Stimulated activated CD8-positive, alpha-beta memory T cell treated with anti-CD3 and anti-CD28 coated beads, Interleukin-7, amount 100 ng/mL, for 24 hours (primary cell): ENCODE results near the gene MRPL47.
"Not testable (repeated sequence)": the region's sequence is repeated elsewhere in the genome, so short reads cannot be mapped to it uniquely, and the experiment has no call there.

Source experiments
- DNase-seq: peaks from one replicate; pipeline ENCODE4 v3.0.0-alpha.2; 2020; ENCODE audit warnings: low read depth

The MRPL47 gene

DNA sequence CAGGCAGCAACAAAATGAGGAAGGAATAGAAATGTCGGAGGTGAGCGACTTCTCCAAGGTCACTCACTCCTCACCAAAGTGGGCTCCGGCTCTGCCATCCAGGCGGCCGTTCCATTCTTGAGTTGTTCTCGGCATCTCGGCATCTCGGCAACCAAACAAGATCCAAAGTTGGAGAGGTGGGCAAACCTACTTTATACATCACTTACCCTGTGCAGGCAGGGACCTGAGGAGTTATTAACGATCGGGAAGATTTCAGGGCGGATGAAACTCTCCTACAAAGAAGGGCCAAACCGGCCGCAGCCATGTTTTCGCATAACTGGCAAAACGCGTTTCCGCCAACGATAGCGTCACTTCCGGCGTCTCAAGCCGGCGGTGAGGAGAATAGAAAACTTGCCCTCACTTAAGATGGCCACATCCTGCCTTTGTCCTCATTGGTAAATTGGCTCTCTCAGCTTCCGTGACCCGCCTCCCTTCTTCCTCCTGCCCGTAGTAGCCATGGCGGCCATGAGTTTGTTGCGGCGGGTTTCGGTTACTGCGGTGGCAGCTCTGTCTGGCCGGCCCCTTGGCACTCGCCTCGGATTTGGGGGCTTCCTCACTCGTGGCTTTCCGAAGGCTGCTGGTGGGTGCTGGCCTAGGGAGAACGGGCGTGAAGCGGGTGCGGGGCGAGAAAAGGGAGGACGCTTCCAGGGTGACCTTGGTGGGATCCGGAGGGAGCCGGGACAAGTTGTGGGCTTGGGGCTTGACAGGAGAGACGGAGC, at the start of gene MRPL47, which contains the start of gene NDUFB5:
Gene MRPL47, minus strand, starts transcription at position 318 of the 758 bp plus-strand sequence. Its CDS starts 14 bp downstream, at position 304.
Gene NDUFB5, plus strand, starts transcription at position 474 of the 758 bp plus-strand sequence. Its CDS starts 22 bp downstream, at position 496.
- DNase-seq, result peak; percentile 81

DNA sequence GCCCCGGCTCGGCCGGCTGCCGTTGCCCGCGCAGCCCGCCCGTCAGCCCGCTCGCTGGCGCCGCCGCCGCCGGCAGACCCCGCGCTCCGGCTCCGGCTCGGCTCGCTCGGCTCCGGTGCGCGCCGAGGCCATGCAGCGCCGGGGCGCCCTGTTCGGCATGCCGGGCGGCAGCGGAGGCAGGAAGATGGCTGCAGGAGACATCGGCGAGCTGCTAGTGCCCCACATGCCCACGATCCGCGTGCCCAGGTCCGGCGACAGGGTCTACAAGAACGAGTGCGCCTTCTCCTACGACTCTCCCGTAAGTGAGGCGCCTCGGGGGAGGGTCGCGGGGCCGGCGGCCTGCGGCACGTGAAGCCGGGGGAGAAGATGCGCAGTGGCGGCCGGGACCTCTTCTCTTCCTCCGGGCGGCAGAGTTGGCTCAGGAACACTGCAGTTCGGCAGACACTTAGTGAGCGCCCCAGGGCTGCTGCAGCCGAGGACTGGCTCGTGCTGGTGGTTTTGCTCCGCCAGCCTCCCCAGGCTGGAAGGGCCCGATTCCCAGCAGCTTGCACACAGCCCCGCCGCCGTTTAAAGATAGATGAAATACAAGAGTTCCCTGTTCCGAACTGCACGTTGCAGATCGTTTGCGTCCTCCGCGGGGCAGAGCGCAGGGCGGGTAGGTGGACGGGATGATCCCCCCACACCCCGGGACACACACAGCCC, 48.8 kb upstream of the MRPL47 start:
- DNase-seq, result peak; percentile 22

DNA sequence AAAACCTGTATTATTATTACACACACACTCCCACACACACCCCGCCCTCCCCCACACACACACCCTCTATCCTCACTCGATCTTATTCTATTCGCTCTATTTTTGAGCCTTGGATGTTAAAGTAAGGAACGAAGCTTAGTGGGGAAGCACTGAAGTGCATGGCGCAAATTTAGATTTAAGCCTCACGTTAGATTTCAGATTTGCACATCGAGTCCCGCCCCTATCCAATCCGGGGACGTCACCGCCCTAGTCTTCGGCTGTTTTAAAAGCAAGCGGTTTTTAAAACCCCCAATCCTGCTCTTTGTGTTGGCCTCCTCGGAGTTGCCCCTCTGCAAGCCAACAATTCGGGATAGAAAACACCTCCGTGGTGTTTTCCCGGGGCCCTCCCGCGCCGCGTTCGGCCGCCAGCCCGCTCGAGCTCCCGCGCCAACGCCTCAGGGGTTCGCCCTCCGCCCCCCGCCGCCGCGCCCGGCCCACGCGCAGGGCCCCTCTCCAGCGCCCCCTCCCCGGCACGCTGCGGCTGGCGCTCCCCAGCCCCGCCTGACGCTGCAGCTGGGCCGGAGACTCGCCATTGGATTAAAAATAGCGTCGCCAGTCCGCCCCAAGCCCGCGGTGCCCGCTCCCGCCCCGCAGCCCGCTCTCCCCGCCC, 48.1 kb upstream of the MRPL47 start, which contains the start of gene USP13:
Gene USP13, plus strand, starts transcription at position 594 of the 649 bp plus-strand sequence. CDS start 186 bp downstream, outside the sequence.
- peak; percentile 31 for DNase-seq

DNA sequence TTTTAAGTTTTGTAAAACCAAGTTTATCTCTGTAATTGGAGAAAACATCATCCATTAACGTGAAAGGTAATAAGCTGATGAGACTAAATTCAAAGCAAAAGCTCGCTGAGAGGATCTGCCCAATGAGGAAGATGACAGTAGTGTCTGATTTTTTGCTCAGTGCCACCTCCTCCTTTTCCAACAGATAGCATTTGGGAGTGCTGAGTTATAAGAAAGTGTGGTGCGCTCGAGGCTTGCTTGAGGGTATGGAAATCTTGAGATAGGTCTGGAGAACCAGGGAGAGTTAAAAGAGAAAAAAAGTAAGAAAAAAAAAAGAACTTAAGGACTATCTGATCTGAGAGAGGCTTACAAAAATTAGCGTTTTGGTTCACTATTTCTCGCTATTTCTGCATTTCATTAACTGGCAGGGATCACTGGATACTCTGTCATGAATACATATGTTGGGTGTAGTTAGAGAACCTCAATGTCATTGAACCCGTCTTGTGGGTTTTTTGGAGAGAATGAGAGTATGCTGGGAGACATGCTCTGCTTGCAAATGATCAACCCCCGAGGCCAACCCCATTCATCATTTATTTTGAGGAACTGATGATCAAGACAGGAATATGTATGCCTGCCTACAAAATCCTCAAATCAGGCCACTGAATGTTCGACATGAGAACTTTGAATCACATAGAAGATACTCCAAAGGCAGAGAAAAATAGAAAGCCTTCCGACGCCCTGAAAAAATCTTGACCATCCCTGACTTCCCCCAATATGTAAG, 47.4 kb upstream of the MRPL47 start:
- no peak for DNase-seq

DNA sequence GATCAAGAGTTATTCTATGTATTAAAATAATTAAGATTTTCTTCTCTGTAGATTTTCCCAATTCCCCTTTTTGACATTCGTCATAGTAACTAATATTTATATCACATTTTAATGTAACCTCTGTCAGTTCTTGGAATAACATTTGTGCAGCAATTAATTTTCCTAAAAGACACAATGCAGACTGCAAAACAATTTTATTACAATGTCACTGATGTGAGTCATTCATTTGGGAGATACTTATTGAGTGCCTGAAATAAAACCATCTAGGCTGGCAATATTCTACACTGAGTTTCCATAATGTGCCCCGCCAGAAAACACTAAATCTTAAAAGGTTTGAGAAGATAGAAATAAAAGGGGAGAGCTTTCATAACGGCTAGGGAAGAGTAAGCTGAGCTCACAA, 41.7 kb upstream of the MRPL47 start:
- DNase-seq, result no peak

DNA sequence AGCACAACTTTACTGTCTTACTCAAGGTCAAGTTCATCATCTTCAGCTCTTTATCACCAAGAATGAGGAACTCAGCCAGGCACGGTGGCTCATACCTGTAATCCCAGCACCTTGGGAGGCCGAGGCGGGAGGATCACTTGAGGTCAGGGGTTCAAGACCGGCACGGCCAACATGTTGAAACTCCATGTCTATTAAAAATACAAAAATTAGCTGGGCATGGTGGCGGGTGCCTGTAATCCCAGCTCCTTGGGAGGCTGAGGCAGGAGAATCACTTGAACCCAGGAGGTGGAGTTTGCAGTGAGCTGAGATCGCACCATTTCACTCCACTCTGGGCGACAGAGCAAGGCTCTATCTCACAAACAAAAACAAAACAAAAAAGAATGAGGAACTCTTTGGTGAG, 39.4 kb upstream of the MRPL47 start:
- not testable (repeated sequence) for DNase-seq

DNA sequence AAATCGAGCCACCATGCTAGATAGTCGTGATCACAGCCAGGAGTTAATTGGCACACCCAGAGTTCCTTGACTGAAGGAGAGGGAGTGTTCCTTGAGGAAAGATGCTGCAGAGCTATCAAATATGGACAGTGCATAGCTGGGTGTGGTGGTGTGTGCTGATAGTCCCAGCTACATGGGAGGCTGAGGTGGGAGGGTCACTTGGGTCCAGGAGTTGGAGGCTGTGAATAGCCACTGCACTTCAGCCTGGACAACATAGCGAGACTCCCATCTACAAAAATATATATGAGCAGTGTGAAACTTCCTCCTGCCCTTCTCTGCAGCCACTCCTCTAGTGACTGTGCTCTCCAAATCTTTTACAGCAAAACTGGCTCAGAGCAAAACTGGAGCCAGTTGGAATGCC, 38.4 kb upstream of the MRPL47 start:
- no peak for DNase-seq

DNA sequence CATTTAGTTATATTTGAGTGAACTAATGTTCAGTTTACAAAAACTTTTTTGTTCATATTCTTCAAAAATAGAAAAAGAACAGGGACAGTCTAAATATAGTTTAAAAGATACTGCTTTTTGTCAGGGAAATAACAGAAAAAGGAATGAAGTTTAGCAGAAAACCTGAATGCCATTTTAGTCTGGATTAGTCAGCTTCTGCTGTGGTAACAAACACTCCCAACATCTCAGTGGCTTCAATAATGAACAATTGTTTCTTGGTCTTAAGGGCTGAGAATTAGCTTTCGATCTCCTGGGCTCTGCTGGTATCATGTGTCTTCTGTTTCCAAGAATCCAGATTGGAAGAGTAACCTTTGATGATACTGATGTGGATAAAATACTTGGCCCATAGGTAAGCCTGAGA, 36.0 kb upstream of the MRPL47 start:
- no peak for DNase-seq

DNA sequence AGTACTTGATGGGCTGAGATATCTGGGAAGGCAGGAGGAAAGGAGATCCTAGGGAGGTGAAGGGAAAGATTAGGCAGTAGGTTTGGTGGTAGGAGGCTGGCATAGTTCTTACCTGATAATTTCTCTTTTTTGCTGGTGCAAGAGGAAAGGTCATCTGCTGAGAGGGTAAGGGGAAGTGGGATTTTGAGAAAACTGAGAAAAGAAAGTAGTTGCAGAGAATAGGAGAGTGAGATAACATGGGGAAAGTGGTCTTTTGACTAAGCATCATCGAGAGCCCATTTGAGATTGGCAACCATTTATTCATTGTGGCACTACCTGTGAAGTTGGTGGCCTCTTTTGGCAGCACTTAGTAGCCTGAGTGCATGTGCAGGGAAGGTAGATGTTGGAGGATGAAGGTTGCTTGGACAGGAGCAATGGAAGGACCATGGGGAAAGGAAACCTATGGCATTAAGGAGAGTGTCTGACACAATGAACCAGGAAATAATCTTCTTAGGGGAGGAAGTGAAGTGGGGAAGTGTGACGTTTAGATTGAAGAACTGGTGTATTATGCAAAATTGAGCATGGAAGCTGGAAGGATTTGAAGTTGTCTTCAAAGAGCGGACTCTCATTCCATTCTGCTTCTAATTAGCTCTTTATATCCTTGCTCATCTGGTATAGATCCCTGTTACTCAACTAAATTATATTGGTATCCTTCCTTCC, 26.5 kb upstream of the MRPL47 start:
- DNase-seq, result no peak

DNA sequence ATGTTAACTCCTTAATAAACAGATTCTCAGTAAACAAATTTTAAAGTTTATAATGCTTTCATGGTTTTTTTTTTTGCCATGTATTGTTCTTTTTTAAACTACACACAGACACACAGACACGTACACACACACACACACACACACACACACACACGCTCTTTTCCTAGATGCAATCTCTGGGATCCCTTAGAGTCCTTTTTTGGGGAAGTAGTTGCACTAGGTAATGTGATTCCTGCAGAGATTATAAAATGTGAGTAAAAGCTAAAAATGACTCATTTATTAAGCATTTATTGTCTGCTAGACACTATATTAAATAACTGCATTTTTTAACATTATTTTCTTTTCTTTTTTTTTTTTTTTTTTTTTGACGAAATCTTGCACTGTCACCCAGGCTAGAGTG, 20.0 kb upstream of the MRPL47 start:
- DNase-seq, result no peak

DNA sequence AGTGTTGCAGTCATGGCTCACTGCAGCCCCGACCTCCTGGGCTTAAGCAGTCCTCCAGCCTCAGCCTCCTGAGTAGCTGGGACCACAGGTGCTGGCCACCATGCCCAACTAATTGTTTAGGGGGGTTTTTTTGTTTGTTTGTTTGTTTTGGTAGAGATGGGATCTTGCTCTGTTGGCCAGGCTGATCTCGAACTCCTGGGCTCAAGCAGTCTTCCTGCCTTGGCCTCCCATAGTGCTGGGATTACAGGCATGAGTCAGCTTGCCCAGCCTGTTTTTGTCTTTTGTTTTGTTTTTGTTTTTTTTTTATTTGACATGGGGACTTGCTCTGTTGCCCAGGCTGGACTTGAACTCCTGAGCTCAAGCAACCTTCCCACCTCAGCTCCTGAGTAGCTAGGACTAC, 17.6 kb upstream of the MRPL47 start:
- DNase-seq, result no peak

DNA sequence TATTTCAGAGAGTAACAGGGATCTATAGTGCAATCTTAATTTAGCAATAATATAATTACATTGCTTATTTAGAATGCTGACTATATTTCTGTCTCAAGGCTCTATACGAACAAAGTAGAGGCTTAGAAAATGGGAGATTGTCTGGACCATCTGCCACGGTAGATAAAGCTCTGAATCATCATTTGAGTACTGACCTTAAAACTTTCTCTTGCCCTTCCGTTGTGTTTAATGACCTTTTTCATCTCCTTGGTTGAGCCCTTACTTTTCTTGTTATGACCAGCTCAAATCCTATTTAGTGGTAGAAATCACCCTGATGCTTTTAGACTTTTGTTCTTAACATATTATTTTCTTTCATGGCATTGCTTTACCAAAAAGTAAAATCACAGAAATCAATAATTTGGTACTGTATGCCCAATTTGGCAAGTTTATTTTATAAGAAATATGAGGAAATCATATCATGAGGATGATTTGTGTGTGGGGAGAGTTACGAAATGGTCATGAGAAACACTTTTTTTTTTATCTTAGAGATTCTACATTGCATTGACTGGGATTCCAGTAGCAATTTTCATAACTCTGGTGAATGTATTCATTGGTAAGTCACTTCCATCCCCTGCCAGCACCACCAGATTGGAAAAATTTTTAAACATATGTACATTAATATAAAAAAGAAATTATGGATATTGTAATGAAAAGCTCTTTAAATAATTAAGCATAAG, 11.2 kb upstream of the MRPL47 start:
- no peak for DNase-seq

DNA sequence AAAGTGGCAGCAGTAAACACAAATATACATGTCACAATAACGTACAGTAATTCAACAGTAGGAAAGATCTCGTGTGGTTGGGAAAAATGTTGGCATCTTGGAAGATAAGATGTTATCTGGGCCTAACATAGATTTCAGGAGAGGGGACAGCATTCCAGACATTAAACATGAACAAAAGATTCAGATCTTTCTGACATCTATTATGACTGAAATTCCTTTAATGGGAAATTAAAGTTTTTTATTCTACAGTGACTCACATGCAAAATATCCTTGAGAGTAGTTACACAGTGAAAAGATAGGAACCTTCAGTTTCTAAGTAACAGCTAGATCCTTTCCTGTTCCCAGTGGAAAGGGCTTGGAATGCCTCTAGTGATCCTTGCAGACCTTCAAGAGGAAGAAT, 9.4 kb upstream of the MRPL47 start:
- no peak for DNase-seq

DNA sequence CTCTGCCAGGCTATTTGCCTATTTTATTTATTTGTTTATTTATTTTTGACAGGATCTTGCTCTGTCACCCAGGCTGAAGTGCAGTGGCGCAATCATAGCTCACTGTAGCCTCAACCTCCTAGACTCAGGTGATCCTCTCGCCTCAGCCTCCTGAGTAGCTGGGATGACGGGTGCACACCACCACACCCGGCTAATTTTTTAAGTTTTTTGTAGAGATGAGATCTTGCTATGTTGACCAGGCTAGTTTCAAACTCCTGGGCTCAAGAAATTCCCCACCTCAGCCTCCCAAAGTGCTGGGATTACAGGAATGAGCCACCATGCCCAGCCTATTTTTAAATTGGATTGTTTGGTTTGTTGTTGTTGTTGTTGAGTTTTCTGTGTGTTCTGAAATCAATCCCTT, 5.6 kb upstream of the MRPL47 start:
- no peak for DNase-seq

DNA sequence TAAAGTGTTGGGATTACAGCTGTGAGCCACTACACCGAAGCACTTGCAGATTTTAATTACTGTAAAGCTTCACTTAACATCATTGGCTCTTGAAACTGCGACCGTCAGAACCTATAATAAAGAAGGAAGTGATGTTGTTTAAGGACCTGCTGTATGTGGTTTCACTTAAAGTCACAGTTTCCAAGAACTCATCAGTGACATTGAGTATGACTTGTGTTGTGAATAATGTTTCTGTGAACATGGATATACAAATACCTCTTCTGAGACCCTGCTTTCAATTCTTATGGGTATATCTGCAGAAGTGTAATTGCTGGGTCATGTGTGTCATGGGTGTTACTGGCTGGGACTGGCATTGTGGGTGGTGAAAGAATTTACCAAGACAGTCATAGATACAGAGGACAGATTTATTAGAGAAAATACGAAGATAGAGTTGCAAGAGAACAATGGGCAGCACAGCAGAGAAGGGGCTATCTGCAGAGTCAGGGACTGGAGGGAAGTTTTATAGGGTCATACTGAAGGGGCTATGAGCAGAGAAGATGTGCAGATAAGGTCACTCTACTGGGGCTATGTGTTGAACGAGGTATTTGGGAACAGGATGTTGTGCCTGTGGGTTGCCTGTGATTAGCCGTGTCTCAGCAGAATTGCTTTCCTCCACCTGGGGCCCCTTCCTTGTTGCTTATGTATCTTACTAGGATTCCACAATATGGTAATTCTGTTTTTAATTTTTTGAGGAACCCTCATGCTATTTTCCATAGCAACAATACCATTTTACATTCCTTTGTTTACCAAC, 4.7 kb upstream of the MRPL47 start:
- no peak for DNase-seq

DNA sequence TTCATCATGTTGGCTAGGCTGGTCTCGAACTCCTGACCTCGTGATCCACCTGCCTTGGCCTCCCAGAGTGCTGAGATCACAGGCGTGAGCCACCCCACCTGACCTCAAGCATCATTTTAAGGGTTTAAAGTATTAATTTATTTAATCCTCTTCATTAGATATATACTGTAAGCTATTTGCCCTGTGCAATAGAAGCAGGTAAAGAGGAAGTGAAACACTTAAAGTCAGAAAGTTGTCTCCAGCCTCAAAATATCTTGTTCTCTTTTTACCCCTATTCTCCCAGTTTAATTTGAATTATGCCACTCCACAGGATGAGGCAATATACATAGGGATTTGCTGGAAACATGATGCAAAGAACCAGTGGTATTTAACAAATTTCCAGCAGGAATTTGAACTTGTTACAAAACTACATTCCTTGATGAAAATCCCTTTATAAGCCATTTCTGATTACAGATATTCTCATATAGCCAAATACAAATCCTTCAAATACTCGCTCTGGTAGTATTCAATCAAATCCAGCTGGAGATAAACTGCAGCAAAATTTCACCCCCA, 2.2 kb upstream of the MRPL47 start:
- DNase-seq, result no peak

DNA sequence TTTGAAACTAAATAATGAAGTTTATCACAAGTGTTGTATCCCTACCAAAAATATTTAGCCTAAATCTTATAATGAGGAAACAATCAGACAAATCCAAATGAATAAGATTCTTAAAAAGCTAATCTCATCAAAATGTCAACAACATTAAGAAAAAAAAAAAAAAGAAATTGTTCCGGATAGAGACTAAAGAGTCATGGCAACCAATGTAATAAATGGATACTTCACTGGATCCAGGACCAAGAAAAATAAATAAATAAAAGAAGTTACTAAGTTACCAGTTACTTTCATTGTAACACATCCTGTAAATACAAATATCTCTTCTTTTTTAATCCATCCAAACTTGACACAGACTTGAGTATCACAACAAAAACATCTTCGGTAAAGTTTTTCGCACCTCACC, 607 bp downstream of the MRPL47 start:
- DNase-seq, result no peak

DNA sequence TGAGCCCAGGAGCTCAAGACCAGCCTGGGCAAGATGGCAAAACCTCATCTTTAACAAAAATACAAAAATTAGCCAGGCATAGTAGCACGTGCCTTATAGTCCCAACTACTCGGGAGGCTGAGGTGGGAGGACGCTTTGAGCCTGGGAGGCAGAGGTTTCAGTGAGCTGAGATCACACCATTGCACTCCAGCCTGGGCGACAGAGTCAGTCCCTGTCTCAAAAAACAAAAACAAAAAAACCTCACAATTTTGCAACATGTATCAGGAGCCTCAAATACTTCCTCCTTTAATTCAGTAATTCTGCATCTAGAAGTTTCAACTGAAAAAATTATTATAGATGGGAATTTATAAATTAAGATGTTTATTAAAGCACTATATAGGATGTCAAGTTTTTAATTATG, 1.1 kb downstream of the MRPL47 start:
- no peak for DNase-seq

DNA sequence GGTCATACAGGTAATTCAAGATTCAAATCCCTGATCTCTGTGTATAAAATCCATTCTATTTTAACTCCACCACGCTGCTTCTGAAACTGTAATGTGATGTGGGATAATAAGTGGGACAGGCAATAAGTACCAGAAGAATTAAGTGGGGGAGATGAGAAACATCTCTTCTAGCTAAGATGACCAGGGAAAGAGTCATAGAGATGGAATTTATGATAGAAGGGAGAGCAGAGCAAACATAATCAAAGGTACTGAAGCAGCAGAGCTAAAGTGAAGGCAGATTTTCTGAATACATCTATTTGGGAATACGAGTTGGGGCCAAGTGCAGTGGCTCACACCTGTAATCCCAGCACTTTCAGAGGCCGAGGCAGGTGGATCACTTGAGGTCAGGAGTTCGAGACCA, 4.9 kb downstream of the MRPL47 start:
- no peak for DNase-seq

DNA sequence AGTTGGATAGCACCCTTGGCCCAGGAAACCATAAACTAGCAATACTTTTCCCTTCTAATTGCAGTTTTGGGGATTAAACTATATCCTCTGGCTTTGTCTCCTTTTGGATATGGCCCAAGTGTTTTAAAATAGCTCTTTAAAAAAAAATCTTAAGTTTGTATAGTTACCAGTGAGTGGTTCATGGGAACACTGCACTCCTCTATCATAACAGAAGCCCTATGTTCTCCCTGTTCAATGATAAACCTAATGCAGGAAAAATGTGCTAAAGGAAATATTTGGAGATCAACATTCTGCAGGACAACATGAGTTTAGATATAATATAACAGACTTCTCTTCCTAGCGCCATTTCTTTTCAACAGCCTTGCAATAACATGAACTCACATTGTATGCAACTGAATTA, 13.1 kb downstream of the MRPL47 start:
- no peak for DNase-seq
